ENCODE measurements around the gene MEMO1.
"Not testable (repeated sequence)": the region's sequence is repeated elsewhere in the genome, so short reads cannot be mapped to it uniquely, and the experiment has no call there.

DNA sequence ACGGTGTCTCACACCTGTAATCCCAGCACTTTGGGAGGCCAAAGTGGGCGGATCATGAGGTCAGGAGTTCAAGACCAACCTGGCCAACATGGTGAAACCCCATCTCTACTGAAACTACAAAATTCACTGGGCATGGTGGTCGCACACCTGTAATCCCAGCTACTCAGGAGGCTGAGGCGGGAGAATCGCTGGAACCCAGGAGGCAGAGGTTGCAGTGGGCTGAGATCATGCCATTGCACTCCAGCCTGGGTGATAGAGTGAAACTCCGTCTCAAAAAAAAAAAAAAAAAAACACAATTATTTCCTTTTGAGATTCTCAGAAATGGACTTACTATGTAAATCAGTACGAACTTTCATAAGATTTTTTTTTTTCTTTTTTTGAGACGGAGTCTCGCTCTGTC is 57.7 kb downstream of the MEMO1 start:
- TF ChIP-seq POLR2AphosphoS5 (IDR thresholded peaks at IDR 0.05; ENCODE audit: low read depth, low read length); PAX5 (IDR thresholded peaks at IDR 0.05; ENCODE audit: insufficient read depth, low read length, severe bottlenecking); SPI1 (IDR thresholded peaks at IDR 0.05; ENCODE audit: low read depth, low read length); POLR2A (IDR thresholded peaks at IDR 0.05; ENCODE audit: low read depth, low read length); TAF1 (IDR thresholded peaks at IDR 0.05; ENCODE audit: low read depth, low read length): not testable (repeated sequence)
